ENCODE measurements around the gene FCHO2. TPM values are rescaled to one million over a fixed set of nuclear protein-coding genes. Genes with fewer than 3 reads are reported as not detected.

The FCHO2 gene
- total RNA-seq, 1 experiment from 2014 or later = 14.9 TPM

DNA sequence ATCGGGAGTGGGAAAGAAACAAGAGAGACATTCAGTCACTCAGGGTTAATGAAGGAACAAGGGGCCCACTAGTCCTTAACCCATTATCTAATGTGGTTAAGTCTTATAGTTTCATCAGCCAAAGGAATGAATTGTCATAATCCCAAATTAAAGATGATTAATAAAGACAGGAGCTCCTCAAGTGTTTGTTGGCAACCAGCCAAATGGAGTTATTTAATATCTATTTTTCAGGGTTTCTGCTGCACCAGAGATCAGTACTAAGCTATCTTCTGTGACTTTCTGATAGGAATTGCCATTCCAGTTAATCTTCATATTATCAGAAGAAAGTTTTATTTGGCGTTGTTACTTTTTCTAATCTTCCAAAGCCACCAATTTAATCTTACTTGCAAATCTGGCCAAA is 34.0 kb upstream of the FCHO2 start (continued):
- no peak for TF ChIP-seq NFE2L1 (CRISPR knock-in tag; IDR thresholded peaks at IDR 0.05)
- TF ChIP-seq, protein P1, sequence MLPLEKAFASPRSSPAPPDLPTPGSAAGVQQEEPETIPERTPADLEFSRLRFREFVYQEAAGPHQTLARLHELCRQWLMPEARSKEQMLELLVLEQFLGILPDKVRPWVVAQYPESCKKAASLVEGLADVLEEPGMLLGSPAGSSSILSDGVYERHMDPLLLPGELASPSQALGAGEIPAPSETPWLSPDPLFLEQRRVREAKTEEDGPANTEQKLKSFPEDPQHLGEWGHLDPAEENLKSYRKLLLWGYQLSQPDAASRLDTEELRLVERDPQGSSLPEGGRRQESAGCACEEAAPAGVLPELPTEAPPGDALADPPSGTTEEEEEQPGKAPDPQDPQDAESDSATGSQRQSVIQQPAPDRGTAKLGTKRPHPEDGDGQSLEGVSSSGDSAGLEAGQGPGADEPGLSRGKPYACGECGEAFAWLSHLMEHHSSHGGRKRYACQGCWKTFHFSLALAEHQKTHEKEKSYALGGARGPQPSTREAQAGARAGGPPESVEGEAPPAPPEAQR (CRISPR knock-in tag; IDR thresholded peaks at IDR 0.05) = no peak
- TF ChIP-seq MXD4 (CRISPR knock-in tag; IDR thresholded peaks at IDR 0.05; ENCODE audit: borderline replicate concordance) = no peak
- TF ChIP-seq, protein P2, sequence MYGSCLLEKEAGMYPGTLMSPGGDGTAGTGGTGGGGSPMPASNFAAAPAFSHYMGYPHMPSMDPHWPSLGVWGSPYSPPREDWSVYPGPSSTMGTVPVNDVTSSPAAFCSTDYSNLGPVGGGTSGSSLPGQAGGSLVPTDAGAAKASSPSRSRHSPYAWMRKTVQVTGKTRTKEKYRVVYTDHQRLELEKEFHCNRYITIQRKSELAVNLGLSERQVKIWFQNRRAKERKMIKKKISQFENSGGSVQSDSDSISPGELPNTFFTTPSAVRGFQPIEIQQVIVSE (CRISPR knock-in tag; IDR thresholded peaks at IDR 0.05; ENCODE audit: borderline replicate concordance) = no peak
- TF ChIP-seq, protein P3, sequence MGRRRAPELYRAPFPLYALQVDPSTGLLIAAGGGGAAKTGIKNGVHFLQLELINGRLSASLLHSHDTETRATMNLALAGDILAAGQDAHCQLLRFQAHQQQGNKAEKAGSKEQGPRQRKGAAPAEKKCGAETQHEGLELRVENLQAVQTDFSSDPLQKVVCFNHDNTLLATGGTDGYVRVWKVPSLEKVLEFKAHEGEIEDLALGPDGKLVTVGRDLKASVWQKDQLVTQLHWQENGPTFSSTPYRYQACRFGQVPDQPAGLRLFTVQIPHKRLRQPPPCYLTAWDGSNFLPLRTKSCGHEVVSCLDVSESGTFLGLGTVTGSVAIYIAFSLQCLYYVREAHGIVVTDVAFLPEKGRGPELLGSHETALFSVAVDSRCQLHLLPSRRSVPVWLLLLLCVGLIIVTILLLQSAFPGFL (CRISPR knock-in tag; IDR thresholded peaks at IDR 0.05; ENCODE audit: borderline replicate concordance) = no peak
- TF ChIP-seq JAZF1 (CRISPR knock-in tag; IDR thresholded peaks at IDR 0.05) = no peak
- TF ChIP-seq, protein P4, sequence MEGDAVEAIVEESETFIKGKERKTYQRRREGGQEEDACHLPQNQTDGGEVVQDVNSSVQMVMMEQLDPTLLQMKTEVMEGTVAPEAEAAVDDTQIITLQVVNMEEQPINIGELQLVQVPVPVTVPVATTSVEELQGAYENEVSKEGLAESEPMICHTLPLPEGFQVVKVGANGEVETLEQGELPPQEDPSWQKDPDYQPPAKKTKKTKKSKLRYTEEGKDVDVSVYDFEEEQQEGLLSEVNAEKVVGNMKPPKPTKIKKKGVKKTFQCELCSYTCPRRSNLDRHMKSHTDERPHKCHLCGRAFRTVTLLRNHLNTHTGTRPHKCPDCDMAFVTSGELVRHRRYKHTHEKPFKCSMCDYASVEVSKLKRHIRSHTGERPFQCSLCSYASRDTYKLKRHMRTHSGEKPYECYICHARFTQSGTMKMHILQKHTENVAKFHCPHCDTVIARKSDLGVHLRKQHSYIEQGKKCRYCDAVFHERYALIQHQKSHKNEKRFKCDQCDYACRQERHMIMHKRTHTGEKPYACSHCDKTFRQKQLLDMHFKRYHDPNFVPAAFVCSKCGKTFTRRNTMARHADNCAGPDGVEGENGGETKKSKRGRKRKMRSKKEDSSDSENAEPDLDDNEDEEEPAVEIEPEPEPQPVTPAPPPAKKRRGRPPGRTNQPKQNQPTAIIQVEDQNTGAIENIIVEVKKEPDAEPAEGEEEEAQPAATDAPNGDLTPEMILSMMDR (IDR thresholded peaks at IDR 0.05) = no peak
- TF ChIP-seq ZBTB21 (CRISPR knock-in tag; IDR thresholded peaks at IDR 0.05; ENCODE audit: borderline replicate concordance) = no peak
- TF ChIP-seq ZNF232 (CRISPR knock-in tag; IDR thresholded peaks at IDR 0.05) = no peak
- TF ChIP-seq GRHL2 (CRISPR knock-in tag; IDR thresholded peaks at IDR 0.05; ENCODE audit: insufficient replicate concordance, severe bottlenecking) = no peak

DNA sequence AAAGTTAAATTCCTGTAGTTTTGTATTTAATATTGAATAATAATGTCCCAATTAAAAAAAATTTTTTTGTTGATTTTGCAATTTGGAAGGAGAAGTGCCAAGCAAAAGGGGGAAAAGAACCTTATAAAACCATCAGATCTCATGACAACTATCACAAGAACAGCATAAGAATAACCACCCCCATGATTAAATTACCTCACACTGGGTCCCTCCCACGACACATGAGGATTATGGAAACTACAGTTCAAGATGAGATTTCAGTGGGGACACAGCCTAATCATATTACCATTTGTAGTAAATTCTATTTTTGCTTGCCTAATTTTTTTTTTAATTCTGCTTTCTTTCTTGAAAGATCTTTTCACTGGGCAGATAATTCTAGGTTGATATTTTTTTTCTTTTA is 33.4 kb upstream of the FCHO2 start:
- peaks cover 14% of the 10 kb centered on the region for H3K9me3 Mint-ChIP-seq
- CTCF ChIA-PET = no interaction called here
- peaks cover 7% of the 10 kb centered on the region for H3K4me1 Mint-ChIP-seq
- H3K4me3 Mint-ChIP-seq = no peak overlapping the region
- POLR2A ChIA-PET = no interaction called here
- no peak for ATAC-seq
- no peak overlapping the region for H3K27ac Mint-ChIP-seq
- H3K36me3 Mint-ChIP-seq = peaks cover 16% of the 10 kb centered on the region
- no peaks in the 10 kb centered on the region for H3K27me3 Mint-ChIP-seq (ENCODE audit: low read depth)
- no peak for DNase-seq (ENCODE audit: low spot score)
- TF ChIP-seq, protein P5, sequence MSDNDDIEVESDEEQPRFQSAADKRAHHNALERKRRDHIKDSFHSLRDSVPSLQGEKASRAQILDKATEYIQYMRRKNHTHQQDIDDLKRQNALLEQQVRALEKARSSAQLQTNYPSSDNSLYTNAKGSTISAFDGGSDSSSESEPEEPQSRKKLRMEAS (CRISPR knock-in tag; IDR thresholded peaks at IDR 0.05) = no peak
- TF ChIP-seq, protein P6, sequence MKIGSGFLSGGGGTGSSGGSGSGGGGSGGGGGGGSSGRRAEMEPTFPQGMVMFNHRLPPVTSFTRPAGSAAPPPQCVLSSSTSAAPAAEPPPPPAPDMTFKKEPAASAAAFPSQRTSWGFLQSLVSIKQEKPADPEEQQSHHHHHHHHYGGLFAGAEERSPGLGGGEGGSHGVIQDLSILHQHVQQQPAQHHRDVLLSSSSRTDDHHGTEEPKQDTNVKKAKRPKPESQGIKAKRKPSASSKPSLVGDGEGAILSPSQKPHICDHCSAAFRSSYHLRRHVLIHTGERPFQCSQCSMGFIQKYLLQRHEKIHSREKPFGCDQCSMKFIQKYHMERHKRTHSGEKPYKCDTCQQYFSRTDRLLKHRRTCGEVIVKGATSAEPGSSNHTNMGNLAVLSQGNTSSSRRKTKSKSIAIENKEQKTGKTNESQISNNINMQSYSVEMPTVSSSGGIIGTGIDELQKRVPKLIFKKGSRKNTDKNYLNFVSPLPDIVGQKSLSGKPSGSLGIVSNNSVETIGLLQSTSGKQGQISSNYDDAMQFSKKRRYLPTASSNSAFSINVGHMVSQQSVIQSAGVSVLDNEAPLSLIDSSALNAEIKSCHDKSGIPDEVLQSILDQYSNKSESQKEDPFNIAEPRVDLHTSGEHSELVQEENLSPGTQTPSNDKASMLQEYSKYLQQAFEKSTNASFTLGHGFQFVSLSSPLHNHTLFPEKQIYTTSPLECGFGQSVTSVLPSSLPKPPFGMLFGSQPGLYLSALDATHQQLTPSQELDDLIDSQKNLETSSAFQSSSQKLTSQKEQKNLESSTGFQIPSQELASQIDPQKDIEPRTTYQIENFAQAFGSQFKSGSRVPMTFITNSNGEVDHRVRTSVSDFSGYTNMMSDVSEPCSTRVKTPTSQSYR (CRISPR knock-in tag; IDR thresholded peaks at IDR 0.05) = no peak
- TF ChIP-seq, protein P7, sequence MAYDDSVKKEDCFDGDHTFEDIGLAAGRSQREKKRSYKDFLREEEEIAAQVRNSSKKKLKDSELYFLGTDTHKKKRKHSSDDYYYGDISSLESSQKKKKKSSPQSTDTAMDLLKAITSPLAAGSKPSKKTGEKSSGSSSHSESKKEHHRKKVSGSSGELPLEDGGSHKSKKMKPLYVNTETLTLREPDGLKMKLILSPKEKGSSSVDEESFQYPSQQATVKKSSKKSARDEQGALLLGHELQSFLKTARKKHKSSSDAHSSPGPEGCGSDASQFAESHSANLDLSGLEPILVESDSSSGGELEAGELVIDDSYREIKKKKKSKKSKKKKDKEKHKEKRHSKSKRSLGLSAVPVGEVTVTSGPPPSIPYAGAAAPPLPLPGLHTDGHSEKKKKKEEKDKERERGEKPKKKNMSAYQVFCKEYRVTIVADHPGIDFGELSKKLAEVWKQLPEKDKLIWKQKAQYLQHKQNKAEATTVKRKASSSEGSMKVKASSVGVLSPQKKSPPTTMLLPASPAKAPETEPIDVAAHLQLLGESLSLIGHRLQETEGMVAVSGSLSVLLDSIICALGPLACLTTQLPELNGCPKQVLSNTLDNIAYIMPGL (CRISPR knock-in tag; IDR thresholded peaks at IDR 0.05) = no peak
- TF ChIP-seq JAZF1 (CRISPR knock-in tag; IDR thresholded peaks at IDR 0.05) (no peak), GTF2I (CRISPR knock-in tag; conservative IDR thresholded peaks at IDR 0.05) (no peak), TEAD1 (CRISPR knock-in tag; IDR thresholded peaks at IDR 0.05) (no peak), TCF7 (CRISPR knock-in tag; IDR thresholded peaks at IDR 0.05; ENCODE audit: low read depth) (no peak)
- TF ChIP-seq, protein P8, sequence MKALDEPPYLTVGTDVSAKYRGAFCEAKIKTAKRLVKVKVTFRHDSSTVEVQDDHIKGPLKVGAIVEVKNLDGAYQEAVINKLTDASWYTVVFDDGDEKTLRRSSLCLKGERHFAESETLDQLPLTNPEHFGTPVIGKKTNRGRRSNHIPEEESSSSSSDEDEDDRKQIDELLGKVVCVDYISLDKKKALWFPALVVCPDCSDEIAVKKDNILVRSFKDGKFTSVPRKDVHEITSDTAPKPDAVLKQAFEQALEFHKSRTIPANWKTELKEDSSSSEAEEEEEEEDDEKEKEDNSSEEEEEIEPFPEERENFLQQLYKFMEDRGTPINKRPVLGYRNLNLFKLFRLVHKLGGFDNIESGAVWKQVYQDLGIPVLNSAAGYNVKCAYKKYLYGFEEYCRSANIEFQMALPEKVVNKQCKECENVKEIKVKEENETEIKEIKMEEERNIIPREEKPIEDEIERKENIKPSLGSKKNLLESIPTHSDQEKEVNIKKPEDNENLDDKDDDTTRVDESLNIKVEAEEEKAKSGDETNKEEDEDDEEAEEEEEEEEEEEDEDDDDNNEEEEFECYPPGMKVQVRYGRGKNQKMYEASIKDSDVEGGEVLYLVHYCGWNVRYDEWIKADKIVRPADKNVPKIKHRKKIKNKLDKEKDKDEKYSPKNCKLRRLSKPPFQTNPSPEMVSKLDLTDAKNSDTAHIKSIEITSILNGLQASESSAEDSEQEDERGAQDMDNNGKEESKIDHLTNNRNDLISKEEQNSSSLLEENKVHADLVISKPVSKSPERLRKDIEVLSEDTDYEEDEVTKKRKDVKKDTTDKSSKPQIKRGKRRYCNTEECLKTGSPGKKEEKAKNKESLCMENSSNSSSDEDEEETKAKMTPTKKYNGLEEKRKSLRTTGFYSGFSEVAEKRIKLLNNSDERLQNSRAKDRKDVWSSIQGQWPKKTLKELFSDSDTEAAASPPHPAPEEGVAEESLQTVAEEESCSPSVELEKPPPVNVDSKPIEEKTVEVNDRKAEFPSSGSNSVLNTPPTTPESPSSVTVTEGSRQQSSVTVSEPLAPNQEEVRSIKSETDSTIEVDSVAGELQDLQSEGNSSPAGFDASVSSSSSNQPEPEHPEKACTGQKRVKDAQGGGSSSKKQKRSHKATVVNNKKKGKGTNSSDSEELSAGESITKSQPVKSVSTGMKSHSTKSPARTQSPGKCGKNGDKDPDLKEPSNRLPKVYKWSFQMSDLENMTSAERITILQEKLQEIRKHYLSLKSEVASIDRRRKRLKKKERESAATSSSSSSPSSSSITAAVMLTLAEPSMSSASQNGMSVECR (CRISPR knock-in tag; IDR thresholded peaks at IDR 0.05; ENCODE audit: borderline replicate concordance) = no peak
